Measurements from ENCODE around the gene PLAGL2.

Gene PLAGL2

DNA sequence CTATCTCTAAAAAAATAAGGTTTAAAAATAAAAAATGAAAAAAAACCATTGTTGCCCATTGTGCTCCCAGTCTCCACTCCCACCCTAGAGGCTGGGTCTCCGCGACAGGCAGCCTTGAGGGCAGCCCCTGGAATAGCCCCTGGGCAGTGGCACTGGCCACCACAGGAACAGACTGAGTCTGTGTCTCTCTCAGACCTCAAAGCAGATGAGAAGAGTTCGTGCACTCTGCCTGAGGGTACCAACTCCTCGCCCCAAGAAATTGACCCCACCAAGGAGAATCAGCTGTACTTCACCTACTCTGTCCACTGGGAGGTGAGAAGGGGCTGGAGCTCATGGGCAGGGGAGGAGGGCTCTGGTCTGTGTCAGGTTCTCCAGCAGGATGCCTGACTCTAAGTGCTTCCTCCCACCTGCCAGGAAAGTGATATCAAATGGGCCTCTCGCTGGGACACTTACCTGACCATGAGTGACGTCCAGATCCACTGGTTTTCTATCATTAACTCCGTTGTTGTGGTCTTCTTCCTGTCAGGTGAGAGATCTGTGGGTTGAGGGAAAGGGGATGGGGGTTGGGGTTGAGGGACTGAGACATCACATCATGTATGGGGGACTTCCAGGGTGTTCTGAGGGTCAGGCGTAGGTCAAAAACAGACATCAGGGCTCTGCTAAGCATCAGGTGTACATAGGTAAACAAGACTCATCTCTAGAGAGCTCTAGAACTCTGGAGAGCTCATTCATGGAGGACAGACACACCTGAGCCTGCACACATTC lies 62.5 kb downstream of the PLAGL2 start:
- no peak for DNase-seq

GRCh38 chr20:32142991-32143390 lies 64.6 kb downstream of the PLAGL2 start:
- no peak for DNase-seq

All from activated CD4-positive, alpha-beta T cell treated with anti-CD3 and anti-CD28 coated beads, Interleukin-10, Interleukin-2, amounts not matched to agents 100 ng/mL and 50 ng/mL, durations not matched to agents 16 hours and 8 hours (primary cell).